ENCODE data around the gene PITPNB.

The PITPNB gene

DNA sequence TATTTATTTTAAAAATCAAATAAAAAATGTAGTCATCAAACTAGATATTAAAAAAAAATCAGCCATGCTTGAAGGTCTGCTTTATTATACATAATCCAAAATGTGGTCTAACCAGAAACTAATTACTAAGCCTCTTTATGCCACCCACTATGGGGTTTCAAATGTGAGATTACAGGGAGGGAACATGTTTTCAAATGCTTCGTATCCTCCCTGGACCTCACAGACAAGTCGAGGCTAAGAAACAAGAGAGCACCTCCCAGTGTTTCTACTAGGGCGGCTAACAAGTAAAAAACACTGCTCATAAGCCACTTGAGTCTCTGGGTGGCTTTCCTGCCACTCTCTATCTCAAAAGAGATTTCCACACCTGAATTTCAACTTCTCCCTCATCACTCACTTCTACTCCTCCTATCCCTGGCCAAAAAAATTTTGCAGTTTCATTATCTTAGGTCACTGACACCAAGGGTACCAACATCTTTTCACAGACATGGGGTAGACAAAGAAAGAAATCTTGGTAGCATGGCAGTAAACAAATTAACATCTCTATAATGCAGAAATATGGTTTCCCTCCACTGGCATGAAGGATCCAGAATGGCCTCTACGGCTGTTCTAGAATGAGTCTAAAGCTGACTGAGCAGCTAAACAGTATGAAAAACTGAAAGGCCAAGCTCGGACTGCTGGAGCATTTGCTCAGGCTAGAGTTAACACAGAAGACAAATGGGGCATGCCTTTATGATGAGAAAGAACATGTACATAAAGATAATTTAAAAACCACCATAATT lies 50.9 kb downstream of the PITPNB start:
- H3K9ac ChIP-seq (ENCODE audit: low read length) = no peak overlapping the region
- DNase-seq (ENCODE audit: low read depth) = no peak
- H3K27me3 ChIP-seq (replicated peaks; ENCODE audit: control insufficient read depth, insufficient read depth, low read length) = no peaks in the 10 kb centered on the region
- H3K4me1 ChIP-seq (ENCODE audit: control insufficient read depth, insufficient read depth, low read length) = peaks cover 36% of the 10 kb centered on the region
- no peaks in the 10 kb centered on the region for H3K9me3 ChIP-seq (ENCODE audit: control insufficient read depth, low read length)
- peaks cover 35% of the 10 kb centered on the region for H3K36me3 ChIP-seq (ENCODE audit: control insufficient read depth, insufficient read depth, low read length, severe bottlenecking)
- no peak overlapping the region for H3K4me3 ChIP-seq (ENCODE audit: low read length)

DNA sequence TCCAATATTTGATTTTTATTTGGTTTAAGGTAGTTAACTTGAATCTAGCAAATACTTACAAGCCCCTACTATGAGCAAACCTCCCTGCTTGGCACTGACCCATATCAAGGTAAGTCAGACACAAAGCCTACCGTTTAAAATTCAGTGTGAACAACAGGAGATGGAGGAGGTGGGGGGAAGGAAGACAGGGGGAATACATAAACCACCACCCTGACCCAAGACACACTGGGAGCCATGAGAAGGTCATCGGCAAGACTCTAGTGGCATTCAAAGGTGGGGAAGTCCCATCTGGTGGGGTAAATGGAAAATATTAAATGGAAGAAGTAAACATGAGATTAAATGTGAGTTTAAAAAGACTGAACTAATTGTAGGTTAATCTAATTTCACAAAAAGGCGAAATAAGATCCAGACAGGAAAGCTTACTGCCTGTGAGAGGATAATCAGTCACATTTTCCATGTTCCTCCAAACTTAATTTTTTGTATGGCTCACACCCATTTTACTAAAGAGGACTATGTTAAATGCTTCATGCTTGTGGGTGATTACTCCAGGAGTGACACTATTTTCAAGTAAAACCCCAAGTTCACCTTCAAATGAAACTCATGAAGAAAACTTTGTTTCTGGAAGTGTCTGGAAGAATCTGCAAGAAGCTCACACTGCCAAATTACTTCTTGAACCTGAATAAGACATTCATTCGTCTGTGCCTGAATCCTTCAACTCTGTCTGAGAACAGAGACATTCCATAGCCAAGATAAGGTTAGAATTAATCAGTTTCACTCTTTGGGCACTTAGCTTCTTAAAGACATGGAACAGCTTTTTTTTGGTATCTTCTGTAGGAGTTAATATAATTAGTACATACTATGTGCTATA lies 51.7 kb downstream of the PITPNB start:
- peak overlapping the region; percentile 35 for H3K4me3 ChIP-seq (ENCODE audit: low read length)
- H3K4me1 ChIP-seq (ENCODE audit: control insufficient read depth, insufficient read depth, low read length) = peaks cover 33% of the 10 kb centered on the region
- H3K36me3 ChIP-seq (ENCODE audit: control insufficient read depth, insufficient read depth, low read length, severe bottlenecking) = peaks cover 30% of the 10 kb centered on the region
- peak; percentile 53 for DNase-seq (ENCODE audit: low read depth)
- no peaks in the 10 kb centered on the region for H3K27me3 ChIP-seq (replicated peaks; ENCODE audit: control insufficient read depth, insufficient read depth, low read length)
- no peak overlapping the region for H3K9ac ChIP-seq (ENCODE audit: low read length)
- no peaks in the 10 kb centered on the region for H3K9me3 ChIP-seq (ENCODE audit: control insufficient read depth, low read length)

GRCh38 chr22:27866135-27867084 lies 52.6 kb downstream of the PITPNB start:
- Histone ChIP-seq H3K36me3 (ENCODE audit: control insufficient read depth, insufficient read depth, low read length, severe bottlenecking) (peaks cover 26% of the 10 kb centered on the region), H3K27me3 (replicated peaks; ENCODE audit: control insufficient read depth, insufficient read depth, low read length) (no peaks in the 10 kb centered on the region), H3K4me1 (ENCODE audit: control insufficient read depth, insufficient read depth, low read length) (peaks cover 33% of the 10 kb centered on the region), H3K9me3 (ENCODE audit: control insufficient read depth, low read length) (no peaks in the 10 kb centered on the region), H3K9ac (ENCODE audit: low read length) (peak overlapping the region; percentile 66), H3K4me3 (ENCODE audit: low read length) (peak overlapping the region; percentile 35)
- DNase-seq (ENCODE audit: low read depth) = peak; percentile 98

DNA sequence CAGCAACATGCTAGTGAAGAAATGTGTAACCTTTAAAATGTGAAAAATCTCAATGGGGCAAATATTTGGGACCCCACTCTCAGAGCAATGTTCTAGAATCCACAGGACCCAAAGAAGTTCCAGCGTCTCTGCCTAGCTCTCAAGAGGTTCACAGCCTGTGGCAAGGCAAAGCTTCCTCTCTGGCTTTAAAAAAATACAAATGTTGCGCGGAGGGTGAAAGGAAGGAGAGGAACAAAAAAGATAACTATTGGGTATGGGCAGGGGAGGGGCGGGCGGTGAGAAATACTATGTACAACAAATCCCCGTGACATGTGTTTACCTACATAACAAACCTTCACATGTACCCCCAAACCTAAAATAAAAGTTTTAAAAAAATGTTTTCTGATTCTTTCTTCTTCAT lies 53.6 kb downstream of the PITPNB start:
- no peak for DNase-seq (ENCODE audit: low read depth)
- peaks cover 33% of the 10 kb centered on the region for H3K4me1 ChIP-seq (ENCODE audit: control insufficient read depth, insufficient read depth, low read length)
- H3K27me3 ChIP-seq (replicated peaks; ENCODE audit: control insufficient read depth, insufficient read depth, low read length) = no peaks in the 10 kb centered on the region
- H3K36me3 ChIP-seq (ENCODE audit: control insufficient read depth, insufficient read depth, low read length, severe bottlenecking) = peaks cover 19% of the 10 kb centered on the region
- peak overlapping the region; percentile 66 for H3K9ac ChIP-seq (ENCODE audit: low read length)
- H3K4me3 ChIP-seq (ENCODE audit: low read length) = peak overlapping the region; percentile 28
- no peaks in the 10 kb centered on the region for H3K9me3 ChIP-seq (ENCODE audit: control insufficient read depth, low read length)

GRCh38 chr22:27863556-27863955 lies 55.5 kb downstream of the PITPNB start:
- Histone ChIP-seq H3K27me3 (replicated peaks; ENCODE audit: control insufficient read depth, insufficient read depth, low read length) (no peaks in the 10 kb centered on the region), H3K4me1 (ENCODE audit: control insufficient read depth, insufficient read depth, low read length) (peaks cover 45% of the 10 kb centered on the region), H3K36me3 (ENCODE audit: control insufficient read depth, insufficient read depth, low read length, severe bottlenecking) (peaks cover 21% of the 10 kb centered on the region), H3K9ac (ENCODE audit: low read length) (no peak overlapping the region), H3K4me3 (ENCODE audit: low read length) (no peak overlapping the region), H3K9me3 (ENCODE audit: control insufficient read depth, low read length) (no peaks in the 10 kb centered on the region)
- DNase-seq (ENCODE audit: low read depth) = peak; percentile 56

GRCh38 chr22:27863001-27863400 lies 56.1 kb downstream of the PITPNB start:
- H3K9me3 ChIP-seq (ENCODE audit: control insufficient read depth, low read length) = no peaks in the 10 kb centered on the region
- H3K36me3 ChIP-seq (ENCODE audit: control insufficient read depth, insufficient read depth, low read length, severe bottlenecking) = peaks cover 26% of the 10 kb centered on the region
- no peaks in the 10 kb centered on the region for H3K27me3 ChIP-seq (replicated peaks; ENCODE audit: control insufficient read depth, insufficient read depth, low read length)
- peaks cover 43% of the 10 kb centered on the region for H3K4me1 ChIP-seq (ENCODE audit: control insufficient read depth, insufficient read depth, low read length)
- DNase-seq (ENCODE audit: low read depth) = no peak
- no peak overlapping the region for H3K9ac ChIP-seq (ENCODE audit: low read length)
- H3K4me3 ChIP-seq (ENCODE audit: low read length) = no peak overlapping the region

- Histone ChIP-seq H3K4me3 (ENCODE audit: low read length) (no peak overlapping the region), H3K9ac (ENCODE audit: low read length) (peak overlapping the region; percentile 44), H3K9me3 (ENCODE audit: control insufficient read depth, low read length) (no peaks in the 10 kb centered on the region), H3K27me3 (replicated peaks; ENCODE audit: control insufficient read depth, insufficient read depth, low read length) (no peaks in the 10 kb centered on the region), H3K36me3 (ENCODE audit: control insufficient read depth, insufficient read depth, low read length, severe bottlenecking) (peaks cover 63% of the 10 kb centered on the region), H3K4me1 (ENCODE audit: control insufficient read depth, insufficient read depth, low read length) (peaks cover 18% of the 10 kb centered on the region)
- peak; percentile 57 for DNase-seq (ENCODE audit: low read depth)
These were observed 59.7 kb downstream of the PITPNB start for GRCh38 chr22:27859336-27859735.

DNA sequence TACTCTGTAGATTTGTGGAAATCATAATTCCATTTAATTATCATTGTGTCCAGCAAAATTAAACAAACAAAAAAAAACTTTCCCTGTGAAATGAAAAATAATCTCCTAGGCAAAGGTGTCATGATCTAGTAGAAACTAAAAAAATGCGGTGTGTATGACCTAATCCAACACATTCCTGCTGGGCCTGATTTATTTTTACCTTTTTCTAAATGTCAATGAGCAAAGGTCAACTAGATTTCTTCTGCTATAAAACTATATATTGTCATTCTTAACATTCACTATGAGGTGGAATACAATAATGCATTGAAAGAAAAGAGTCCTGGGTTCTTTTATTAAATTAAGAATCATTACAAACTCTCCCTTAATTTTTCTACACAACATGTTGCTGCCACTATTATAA lies 60.4 kb downstream of the PITPNB start:
- H3K4me1 ChIP-seq (ENCODE audit: control insufficient read depth, insufficient read depth, low read length) = peaks cover 21% of the 10 kb centered on the region

DNA sequence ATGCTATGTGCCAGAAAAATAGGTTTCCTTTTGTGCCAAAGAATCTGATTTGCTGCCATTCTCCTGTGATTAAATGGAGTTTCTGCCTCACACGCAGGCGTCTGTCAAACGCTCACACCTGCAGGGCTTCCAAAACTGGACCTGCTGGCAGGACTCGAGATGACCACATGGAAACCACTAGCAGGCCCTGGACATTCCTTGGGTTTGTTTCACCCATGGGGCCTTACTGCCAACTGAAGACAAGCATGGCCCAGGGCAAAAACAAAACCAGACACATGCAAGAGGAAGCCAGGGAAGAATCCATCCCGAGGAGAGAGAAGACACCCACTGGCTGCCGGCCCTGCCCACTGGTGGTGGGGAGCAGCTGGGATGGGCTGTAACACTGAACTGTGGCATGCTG lies 61.6 kb downstream of the PITPNB start:
- Histone ChIP-seq H3K4me1 (ENCODE audit: control insufficient read depth, insufficient read depth, low read length) (peaks cover 25% of the 10 kb centered on the region), H3K36me3 (ENCODE audit: control insufficient read depth, insufficient read depth, low read length, severe bottlenecking) (peaks cover 77% of the 10 kb centered on the region)

More for the DNA sequence above, 60.4 kb downstream of the PITPNB start:
- Histone ChIP-seq H3K27me3 (replicated peaks; ENCODE audit: control insufficient read depth, insufficient read depth, low read length) (no peaks in the 10 kb centered on the region), H3K9ac (ENCODE audit: low read length) (no peak overlapping the region), H3K36me3 (ENCODE audit: control insufficient read depth, insufficient read depth, low read length, severe bottlenecking) (peaks cover 66% of the 10 kb centered on the region), H3K9me3 (ENCODE audit: control insufficient read depth, low read length) (no peaks in the 10 kb centered on the region), H3K4me3 (ENCODE audit: low read length) (no peak overlapping the region)
- DNase-seq (ENCODE audit: low read depth) = no peak

GRCh38 chr22:27856386-27856785 lies 62.7 kb downstream of the PITPNB start:
- H3K36me3 ChIP-seq (ENCODE audit: control insufficient read depth, insufficient read depth, low read length, severe bottlenecking) = peaks cover 85% of the 10 kb centered on the region
- no peaks in the 10 kb centered on the region for H3K27me3 ChIP-seq (replicated peaks; ENCODE audit: control insufficient read depth, insufficient read depth, low read length)
- peaks cover 25% of the 10 kb centered on the region for H3K4me1 ChIP-seq (ENCODE audit: control insufficient read depth, insufficient read depth, low read length)
- no peaks in the 10 kb centered on the region for H3K9me3 ChIP-seq (ENCODE audit: control insufficient read depth, low read length)
- no peak overlapping the region for H3K9ac ChIP-seq (ENCODE audit: low read length)
- no peak overlapping the region for H3K4me3 ChIP-seq (ENCODE audit: low read length)
- DNase-seq (ENCODE audit: low read depth) = no peak

More for the DNA sequence above, 61.6 kb downstream of the PITPNB start:
- Histone ChIP-seq H3K9me3 (ENCODE audit: control insufficient read depth, low read length) (no peaks in the 10 kb centered on the region), H3K27me3 (replicated peaks; ENCODE audit: control insufficient read depth, insufficient read depth, low read length) (no peaks in the 10 kb centered on the region), H3K9ac (ENCODE audit: low read length) (no peak overlapping the region), H3K4me3 (ENCODE audit: low read length) (no peak overlapping the region)
- peak; percentile 91 for DNase-seq (ENCODE audit: low read depth)
